K562 (cell line): Measurements from ENCODE around the gene ANKS1B. TPM values are rescaled to one million over a fixed set of nuclear protein-coding genes. Genes with fewer than 3 reads are reported as not detected.

Experiments used
- ATAC-seq: fragments of 200-7000 bp; cut with Tn5 transposase; 3 replicates; pipeline ENCODE4 v1.9.1; 2020; ENCODE audit warnings: moderate library complexity
- BruUV-seq: library from RNA; stranded (reverse); fragments of 400-500 nt; replicated peaks from 2 replicates; lab custom pipeline; 2021; lab: Mats Ljungman, UMichigan
- CTCF ChIA-PET: fragments of 300-600 bp; formaldehyde crosslinking; extraction: SDS; loops from one replicate; lab custom pipeline; 2021; ENCODE audit warnings: low intra/inter-chr PET ratio; lab: Yijun Ruan, JAX
- POLR2A ChIA-PET: fragments of 300-600, 350-650 bp; sonication (Branson Sonifier 250); formaldehyde crosslinking; extraction: SDS; loops from one replicate; lab custom pipeline; 2021; ENCODE audit warnings: antibody characterized with exemption, inconsistent platforms; lab: Yijun Ruan, JAX
- DNase-seq, 4 experiments: peaks; one replicate each; pipeline versions ENCODE4 v3.0.0 to v3.0.0-alpha.2; 2011 to 2018; ENCODE audit warnings: low spot score in 3 of 4, mixed read lengths in 3 of 4; ENCODE audit errors: extremely low read depth in 1 of 4
- FAIRE-seq: peaks from 2 replicates; lab custom pipeline; 2011; peaks lifted over from hg19 to GRCh38; lab: Jason Lieb, UNC
- H2AFZ ChIP-seq: 2 replicates; pipeline ENCODE4 v1.6.0; 2011; ENCODE audit warnings: low read depth, low read length, control low read depth, inconsistent platforms
- H3K27ac ChIP-seq: fragments of 200-600 bp; 3 replicates; pipeline ENCODE4 v1.8.0; 2011; ENCODE audit warnings: low read depth, mild to moderate bottlenecking, control low read depth, inconsistent platforms, low read length, moderate library complexity, mixed read lengths; ENCODE audit errors: extremely low read depth
- H3K27me3 ChIP-seq, 2 experiments: fragments of 300-600 bp in 1 of 2; 2 replicates in 1 of 2; 3 replicates in 1 of 2; pipeline versions ENCODE4 v1.6.0 to v1.8.0; 2011; ENCODE audit warnings: inconsistent platforms in 2 of 2, low read length in 2 of 2, mild to moderate bottlenecking in 1 of 2, mixed read lengths in 1 of 2, moderate library complexity in 1 of 2; ENCODE audit not compliant: control insufficient read depth in 2 of 2, insufficient read depth in 2 of 2
- H3K36me3 ChIP-seq: fragments of 300-600 bp; 3 replicates; pipeline ENCODE4 v1.8.0; 2011; ENCODE audit warnings: mild to moderate bottlenecking, low read length, inconsistent platforms; ENCODE audit not compliant: control insufficient read depth, insufficient read depth
- H3K4me1 ChIP-seq, 2 experiments: fragments of 200-600 bp in 1 of 2; replicated peaks in 1 of 2; 2 replicates in 1 of 2; 3 replicates in 1 of 2; pipeline versions ENCODE4 v1.5.1 to v1.8.0; 2011; ENCODE audit warnings: inconsistent platforms in 2 of 2, low read length in 2 of 2, mild to moderate bottlenecking in 1 of 2, mixed read lengths in 1 of 2, moderate library complexity in 1 of 2; ENCODE audit not compliant: control insufficient read depth in 2 of 2, insufficient read depth in 2 of 2
- H3K4me2 ChIP-seq: 2 replicates; pipeline ENCODE4 v1.6.1; 2011; ENCODE audit warnings: low read length, control low read depth, inconsistent platforms, mixed read lengths; ENCODE audit not compliant: insufficient read depth
- H3K4me3 ChIP-seq: fragments of 200-600 bp; sonication (generic), shearing (Covaris generic); 2 replicates; pipeline ENCODE4 v1.5.1; 2016; ENCODE audit warnings: control low read depth, inconsistent platforms
- H3K79me2 ChIP-seq: fragments of 200-600 bp; 3 replicates; pipeline ENCODE4 v1.8.0; 2011; ENCODE audit warnings: low read length, inconsistent platforms; ENCODE audit not compliant: control insufficient read depth, insufficient read depth
- H3K9ac ChIP-seq, 2 experiments: 2 replicates each; pipeline versions ENCODE4 v1.6.0 to v1.6.1; 2011; ENCODE audit warnings: low read depth in 2 of 2, low read length in 2 of 2, control low read depth in 1 of 2, inconsistent platforms in 1 of 2, mild to moderate bottlenecking in 1 of 2, mixed read lengths in 1 of 2; ENCODE audit not compliant: insufficient read depth in 1 of 2
- H3K9me1 ChIP-seq: one replicate; pipeline ENCODE4 v1.6.0; 2011; ENCODE audit warnings: inconsistent platforms, mild to moderate bottlenecking, low read length, moderate library complexity; ENCODE audit not compliant: control insufficient read depth, insufficient read depth
- H3K9me3 ChIP-seq: replicated peaks from 2 replicates; pipeline ENCODE4 v1.5.1; 2011; ENCODE audit warnings: low read depth, low read length, inconsistent platforms; ENCODE audit not compliant: control insufficient read depth, insufficient read depth
- H4K20me1 ChIP-seq: replicated peaks from 2 replicates; pipeline ENCODE4 v1.6.1; 2011; ENCODE audit warnings: low read length, inconsistent platforms, mixed read lengths; ENCODE audit not compliant: control insufficient read depth, insufficient read depth
- BDP1 ChIP-seq: IDR thresholded peaks from 3 replicates; pipeline ENCODE4 v1.6.1; 2011; ENCODE audit not compliant: insufficient read length, insufficient read depth
- CEBPZ ChIP-seq: fragments of 150-350 bp; IDR thresholded peaks from 2 replicates; pipeline ENCODE4 v1.6.1; 2014; ENCODE audit warnings: low read depth, mild to moderate bottlenecking, low read length, borderline replicate concordance
- ETS1 ChIP-seq: conservative IDR thresholded peaks from 2 replicates; pipeline ENCODE4 v1.6.1; 2011; ENCODE audit warnings: low read depth, mild to moderate bottlenecking, low read length; ENCODE audit not compliant: control insufficient read depth
- HEY1 ChIP-seq: fragments of 250-450 bp; sonication (Bioruptor Pico); IDR thresholded peaks from 2 replicates; pipeline ENCODE4 v1.5.0; 2020; ENCODE audit warnings: mild to moderate bottlenecking, moderate library complexity, borderline replicate concordance
- KAT7 ChIP-seq: sonication (generic); formaldehyde crosslinking; IDR thresholded peaks from 2 replicates; pipeline ENCODE4 v1.8.0; 2022; ENCODE audit warnings: missing genetic modification reagents, mild to moderate bottlenecking, borderline replicate concordance
- KAT8 ChIP-seq: fragments of 450-650 bp; IDR thresholded peaks from 2 replicates; pipeline ENCODE4 v1.6.1; 2016; ENCODE audit warnings: low read depth, mild to moderate bottlenecking
- MCM7 ChIP-seq, 2 experiments: fragments of 450-650 bp; IDR thresholded peaks; 2 replicates each; pipeline ENCODE4 v1.6.1; 2016 to 2018
- RBM15 ChIP-seq: fragments of 200-400 bp; formaldehyde crosslinking; IDR thresholded peaks from 2 replicates; pipeline ENCODE4 v1.6.1; 2018; ENCODE audit warnings: mild to moderate bottlenecking, low read length, moderate library complexity; ENCODE audit not compliant: insufficient read depth
- ZMIZ1 ChIP-seq, 2 experiments: fragments of 150-350 bp in 1 of 2; IDR thresholded peaks; 2 replicates each; pipeline ENCODE4 v1.6.1; 2012 to 2016; ENCODE audit warnings: low read depth in 2 of 2, low read length in 2 of 2, mild to moderate bottlenecking in 1 of 2, moderate library complexity in 1 of 2
- ZNF24 ChIP-seq: fragments of 450-650 bp; IDR thresholded peaks from 2 replicates; pipeline ENCODE4 v1.6.1; 2016
- ZNF282 ChIP-seq: sonication (generic); formaldehyde crosslinking; IDR thresholded peaks from 2 replicates; pipeline ENCODE4 v1.8.1; 2023; ENCODE audit warnings: missing genetic modification reagents
- ZNF583 ChIP-seq: fragments of 250-450 bp; sonication (Bioruptor Pico); IDR thresholded peaks from 2 replicates; pipeline ENCODE4 v1.4.0; 2020
- WGBS: fragments of 100-300 bp; shearing (Covaris generic); methylation state at CpG from one replicate; pipeline ENCODE4 v1.1.6; 2016; ENCODE audit warnings: low coverage, mixed read lengths; ENCODE audit not compliant: insufficient coverage; ENCODE audit errors: missing lambda C conversion rate; 5-methylcytosine and 5-hydroxymethylcytosine counted together
- in situ Hi-C: fragments of 300-500 bp; cut with MboI; formaldehyde crosslinking; loops from 4 replicates; pipeline ENCODE4 v1.15.0; 2018; ENCODE audit warnings: inconsistent platforms, mixed read lengths
- intact Hi-C: fragments of 100-400 bp; cut with micrococcal nuclease; formaldehyde crosslinking; loops from 2 replicates; pipeline ENCODE4 v1.14.2; 2022
- polyA plus RNA-seq, 8 experiments: library from polyadenylated mRNA; depleted of rRNA in 4 of 8; stranded (reverse) in 5 of 8; unstranded in 3 of 8; fragments of >200 nt; fragmentation: Nextera tagmentation in 2 of 8; fragmentation: Illumina TruSeq in 1 of 8; extraction: Ambion mirVana in 2 of 8; extraction: Trizol in 1 of 8; gene quantifications; 2 replicates each; pipeline versions ENCODE4 v1.2.1 to v1.2.3, GENCODE V29; 2011 to 2014; ENCODE audit warnings: inconsistent platforms in 1 of 8, missing spikeins in 1 of 8
- total RNA-seq, 7 experiments: library from RNA; depleted of rRNA in 6 of 7; stranded (reverse); fragments of >200 nt in 6 of 7; fragmentation: Illumina TruSeq in 2 of 7; extraction: Trizol in 2 of 7; gene quantifications; 2 replicates each; pipeline versions ENCODE4 v1.2.1 to v1.2.3, GENCODE V29; 2011 to 2021; ENCODE audit warnings: low replicate concordance in 1 of 7

ANKS1B gene
- total and polyA plus RNA-seq, 9 of the 15 experiments (the other 6 are each of a cell fraction or from before 2014, with no cell fraction given): 0.04 to 0.47 (median 0.28) TPM; not detected in 4

GRCh38 chr12:98741196-98741555, 1243.6 kb downstream of the ANKS1B start:
- ChIA-PET POLR2A (interaction anchor here (2.0 kb wide), 1 partner anchor 11 kb away, joined by 5 read pairs; no protein-coding TSS in a partner anchor), CTCF (no interaction called here)
- no peak for TF ChIP-seq CEBPZ
- no peak for TF ChIP-seq KAT8
- TF ChIP-seq HEY1 (CRISPR knock-in tag): no peak
- TF ChIP-seq MCM7 (IDR thresholded peaks at IDR 0.05): no peak
- no peak for TF ChIP-seq ZNF282 (CRISPR knock-in tag)
- no peak for TF ChIP-seq BDP1
- TF ChIP-seq ETS1: no peak
- TF ChIP-seq ZNF583 (CRISPR knock-in tag): no peak
- no peak for TF ChIP-seq ZNF24
- TF ChIP-seq RBM15: no peak
- TF ChIP-seq ZMIZ1 (IDR thresholded peaks at IDR 0.05; ENCODE audit: low read depth in 2 of 2, low read length in 2 of 2): no peak
- TF ChIP-seq KAT7 (CRISPR knock-in tag): no peak

More at GRCh38 chr12:98741196-98741555, 1243.6 kb downstream of the ANKS1B start:
- Histone ChIP-seq H3K36me3 (no peaks in the 10 kb centered on the region), H3K9me3 (no peaks in the 10 kb centered on the region), H3K9ac (no peak overlapping the region), H3K4me3 (no peak overlapping the region), H3K27ac (no peak overlapping the region), H3K27me3 (peaks cover 7 to 36% of the 10 kb centered on the region in 2 experiments; a peak in 3 of 5 replicates), H3K4me1 (peaks cover 6 to 8% of the 10 kb centered on the region in 2 experiments; a peak in 4 of 5 replicates), H4K20me1 (no peaks in the 10 kb centered on the region), H3K9me1 (no peaks in the 10 kb centered on the region), H3K4me2 (no peak overlapping the region), H2AFZ (no peak overlapping the region), H3K79me2 (no peaks in the 10 kb centered on the region)
- intact Hi-C loops (loop anchor here (5.0 to 10.0 kb wide), 2 partner anchors 174 to 326 kb away; no protein-coding TSS in a partner anchor), in situ Hi-C loops (loop anchor here (10.0 kb wide), 1 partner anchor 176 kb away; no protein-coding TSS in a partner anchor)
- no peak for ATAC-seq
- DNase-seq: no peak
- BruUV-seq: no TSS peak
- FAIRE-seq: no peak
- 0% methylated on average over 4 of the region's 4 CpGs for WGBS
